Hepatocyte (in vitro differentiated cells): ENCODE measurements around the gene TMEM51.

Experiments used
- CTCF ChIP-seq: fragments of 200-600 bp; sonication (generic); IDR thresholded peaks from 2 replicates; pipeline ENCODE4 v1.5.1; 2016; ENCODE audit warnings: antibody characterized with exemption, mild to moderate bottlenecking; ENCODE audit not compliant: poor library complexity
- EZH2 ChIP-seq: fragments of 200-600 bp; sonication (generic); IDR thresholded peaks from 2 replicates; pipeline ENCODE4 v1.6.1; 2016; ENCODE audit warnings: antibody characterized with exemption, mild to moderate bottlenecking, borderline replicate concordance
- EZH2phosphoT487 ChIP-seq: fragments of 200-600 bp; sonication (generic); IDR thresholded peaks from one replicate; pipeline ENCODE4 v1.6.1; 2018; ENCODE audit warnings: antibody characterized with exemption, mild to moderate bottlenecking, low read depth, moderate library complexity; ENCODE audit not compliant: unreplicated experiment, severe bottlenecking

DNA sequence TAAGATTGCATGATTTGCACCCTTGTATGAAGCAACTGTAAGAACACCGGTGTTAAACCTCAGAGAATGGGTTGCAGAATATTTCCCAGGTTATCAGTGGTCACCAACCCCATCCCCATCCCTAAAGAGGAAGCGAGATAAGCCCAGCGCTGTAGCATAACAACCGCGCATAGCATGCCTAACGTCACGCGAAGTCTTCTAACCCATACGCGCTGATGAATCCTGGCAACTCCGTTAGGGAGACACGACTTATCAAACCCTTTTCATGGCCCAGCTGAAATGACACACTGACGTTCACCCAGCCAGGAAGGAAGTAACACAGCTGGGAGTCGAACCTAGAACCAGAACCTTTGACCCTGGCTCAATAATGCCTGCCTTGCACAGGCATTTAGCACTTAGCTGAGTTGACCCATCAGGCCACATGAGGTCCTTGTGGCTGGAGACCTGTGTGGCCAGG lies 24.2 kb downstream of the TMEM51 start:
- TF ChIP-seq EZH2, result no peak
- no peak for TF ChIP-seq CTCF
- no peak for TF ChIP-seq EZH2phosphoT487
